Suprapubic skin (tissue), 4 donors: ENCODE data around the gene LONP2. TPM values are rescaled to one million over a fixed set of nuclear protein-coding genes. Genes with fewer than 3 reads are reported as not detected.
"Not testable (repeated sequence)": the region's sequence is repeated elsewhere in the genome, so short reads cannot be mapped to it uniquely, and the experiment has no call there.

Source experiments
- DNase-seq, 2 donors: peaks; one replicate each; pipeline ENCODE4 v3.0.0-alpha.2; 2019; ENCODE audit warnings: low spot score in 2 of 2
- H3K27ac ChIP-seq: fragments of 200-600 bp; sonication (generic); one replicate; pipeline ENCODE4 v1.5.1; 2019
- H3K27me3 ChIP-seq: fragments of 200-600 bp; sonication (generic); one replicate; pipeline ENCODE4 v1.5.1; 2019
- H3K36me3 ChIP-seq: fragments of 200-600 bp; sonication (generic); one replicate; pipeline ENCODE4 v1.5.1; 2019
- H3K4me1 ChIP-seq: fragments of 200-600 bp; sonication (generic); one replicate; pipeline ENCODE4 v1.5.1; 2019
- H3K4me3 ChIP-seq: fragments of 200-600 bp; sonication (generic); one replicate; pipeline ENCODE4 v1.5.1; 2019; ENCODE audit warnings: mild to moderate bottlenecking
- H3K9me3 ChIP-seq: fragments of 200-600 bp; sonication (generic); one replicate; pipeline ENCODE4 v1.5.1; 2019
- EP300 ChIP-seq: sonication (generic); formaldehyde crosslinking; IDR thresholded peaks from one replicate; pipeline ENCODE4 v1.6.1; 2017; ENCODE audit warnings: antibody characterized with exemption
- POLR2A ChIP-seq, 2 donors: fragments of 450-650 bp; IDR thresholded peaks; one replicate each; pipeline ENCODE4 v1.6.1; 2017; ENCODE audit warnings: antibody characterized with exemption in 2 of 2, mild to moderate bottlenecking in 2 of 2, moderate library complexity in 2 of 2
- POLR2AphosphoS5 ChIP-seq, 3 donors: sonication (generic); formaldehyde crosslinking; IDR thresholded peaks; one replicate each; pipeline ENCODE4 v1.6.1; 2017; ENCODE audit warnings: antibody characterized with exemption in 3 of 3
- whole genome bisulfite sequencing: methylation state at CpG from one replicate; pipeline ENCODE4 v1.1.5; 2018; 5-methylcytosine and 5-hydroxymethylcytosine counted together
- total RNA-seq, 4 donors: library from RNA; depleted of rRNA; stranded (reverse); fragments of >200 nt; gene quantifications; one replicate each; pipeline ENCODE4 v1.1.0, GENCODE V29; 2016
- TF ChIP-seq, protein P1 (sequence below), 2 donors: fragments of 200-600 bp in 1 of 2; fragments of 450-650 bp in 1 of 2; sonication (generic) in 1 of 2; IDR thresholded peaks; one replicate each; pipeline ENCODE4 v1.5.1; 2016 to 2019; ENCODE audit warnings: antibody characterized with exemption in 2 of 2, mild to moderate bottlenecking in 1 of 2, moderate library complexity in 1 of 2

LONP2 gene
- total RNA-seq, 4 donors from 2014 or later: 39.6 to 97.9 (median 52.8) TPM

DNA sequence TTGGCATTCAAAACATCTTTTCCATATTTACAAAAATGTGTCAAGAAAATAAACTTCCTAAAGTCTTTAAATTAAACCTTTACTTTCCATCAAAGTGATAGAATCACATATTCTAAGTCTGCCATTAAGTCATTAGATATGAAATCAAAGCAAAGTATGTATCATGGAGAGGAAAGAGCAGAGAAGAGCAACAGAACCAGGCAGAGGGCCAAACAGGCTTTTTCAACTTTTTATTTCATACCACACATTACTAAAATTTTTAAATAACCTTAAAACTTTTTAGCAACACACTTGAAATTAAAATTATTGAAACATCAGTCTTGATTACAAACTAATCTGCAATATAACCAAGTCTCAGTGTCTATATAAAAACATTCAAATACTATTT is 127.3 kb downstream of the LONP2 start:
- Histone ChIP-seq H3K36me3 (no peaks in the 10 kb centered on the region), H3K27me3 (no peaks in the 10 kb centered on the region), H3K9me3 (no peaks in the 10 kb centered on the region), H3K27ac (no peak overlapping the region), H3K4me1 (peaks cover 55% of the 10 kb centered on the region), H3K4me3 (no peak overlapping the region)
- no peak for DNase-seq
- no peak for TF ChIP-seq EP300
- TF ChIP-seq, protein P1, sequence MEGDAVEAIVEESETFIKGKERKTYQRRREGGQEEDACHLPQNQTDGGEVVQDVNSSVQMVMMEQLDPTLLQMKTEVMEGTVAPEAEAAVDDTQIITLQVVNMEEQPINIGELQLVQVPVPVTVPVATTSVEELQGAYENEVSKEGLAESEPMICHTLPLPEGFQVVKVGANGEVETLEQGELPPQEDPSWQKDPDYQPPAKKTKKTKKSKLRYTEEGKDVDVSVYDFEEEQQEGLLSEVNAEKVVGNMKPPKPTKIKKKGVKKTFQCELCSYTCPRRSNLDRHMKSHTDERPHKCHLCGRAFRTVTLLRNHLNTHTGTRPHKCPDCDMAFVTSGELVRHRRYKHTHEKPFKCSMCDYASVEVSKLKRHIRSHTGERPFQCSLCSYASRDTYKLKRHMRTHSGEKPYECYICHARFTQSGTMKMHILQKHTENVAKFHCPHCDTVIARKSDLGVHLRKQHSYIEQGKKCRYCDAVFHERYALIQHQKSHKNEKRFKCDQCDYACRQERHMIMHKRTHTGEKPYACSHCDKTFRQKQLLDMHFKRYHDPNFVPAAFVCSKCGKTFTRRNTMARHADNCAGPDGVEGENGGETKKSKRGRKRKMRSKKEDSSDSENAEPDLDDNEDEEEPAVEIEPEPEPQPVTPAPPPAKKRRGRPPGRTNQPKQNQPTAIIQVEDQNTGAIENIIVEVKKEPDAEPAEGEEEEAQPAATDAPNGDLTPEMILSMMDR (IDR thresholded peaks at IDR 0.05): no peak
- no peak for TF ChIP-seq POLR2AphosphoS5 (IDR thresholded peaks at IDR 0.05)
- TF ChIP-seq POLR2A (IDR thresholded peaks at IDR 0.05): no peak

DNA sequence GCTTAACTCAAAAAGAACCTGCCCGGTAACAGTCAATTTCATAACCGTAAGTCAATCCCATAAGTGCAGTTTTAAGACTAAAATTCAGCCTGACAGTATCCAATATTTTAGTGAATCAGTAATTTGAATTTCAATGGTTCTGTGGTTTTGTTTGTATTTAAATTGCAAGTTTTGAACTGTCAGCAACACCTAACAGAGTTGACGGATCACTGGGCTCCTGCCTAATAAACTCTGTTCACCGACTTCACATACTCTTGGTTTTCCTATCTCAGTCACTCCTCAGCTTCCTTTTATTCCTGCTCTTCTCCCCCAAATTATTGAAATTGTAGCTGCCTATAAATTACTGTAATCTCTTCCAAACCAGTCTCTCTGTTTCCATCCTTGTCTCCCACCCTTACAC is 128.6 kb downstream of the LONP2 start:
- no peak overlapping the region for H3K27ac ChIP-seq
- no peaks in the 10 kb centered on the region for H3K36me3 ChIP-seq
- peaks cover 55% of the 10 kb centered on the region for H3K4me1 ChIP-seq
- H3K27me3 ChIP-seq: no peaks in the 10 kb centered on the region
- 88% methylated on average over 4 of the region's 4 CpGs for WGBS
- no peak for DNase-seq
- H3K9me3 ChIP-seq: no peaks in the 10 kb centered on the region
- H3K4me3 ChIP-seq: no peak overlapping the region
- TF ChIP-seq, protein P1 (IDR thresholded peaks at IDR 0.05): no peak
- TF ChIP-seq POLR2AphosphoS5 (IDR thresholded peaks at IDR 0.05) (no peak), POLR2A (IDR thresholded peaks at IDR 0.05) (no peak), EP300 (no peak)

DNA sequence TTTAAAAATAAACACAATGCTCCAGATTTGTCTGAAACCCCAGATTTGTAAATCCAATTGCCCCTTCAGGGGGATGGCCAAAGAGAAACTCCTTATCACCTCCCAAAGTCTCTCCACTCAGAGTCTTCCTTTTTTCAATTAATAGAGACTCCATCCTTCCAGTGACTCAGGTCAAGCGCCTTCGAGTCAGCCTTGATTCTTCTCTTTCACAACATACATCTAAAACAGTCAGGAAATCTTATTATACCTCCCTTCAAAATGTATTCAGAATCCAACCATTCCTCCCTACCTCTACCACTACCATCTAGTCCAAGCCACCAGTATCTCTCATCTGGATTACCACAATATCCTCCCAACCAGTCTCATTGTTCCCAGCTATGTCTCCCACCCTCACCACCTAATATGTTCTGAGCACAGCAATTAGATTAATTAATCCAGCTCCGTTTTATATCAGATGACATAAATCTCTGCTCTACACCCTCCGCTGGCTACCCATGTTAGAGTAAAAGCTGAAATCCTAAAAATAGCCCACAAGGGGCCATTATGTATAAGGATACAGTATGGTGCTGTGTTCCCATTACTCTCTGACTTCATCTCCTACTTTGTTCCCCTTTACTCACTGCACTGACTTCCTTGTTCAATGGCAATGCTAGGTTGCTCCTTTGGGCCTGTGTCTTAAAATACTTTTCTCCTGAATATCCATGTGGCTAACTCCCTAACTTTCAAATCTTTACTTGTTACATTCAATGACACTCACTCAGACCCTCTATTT is 129.3 kb downstream of the LONP2 start:
- 72% methylated on average over 4 of the region's 4 CpGs for WGBS
- H3K4me1 ChIP-seq: peaks cover 59% of the 10 kb centered on the region

DNA sequence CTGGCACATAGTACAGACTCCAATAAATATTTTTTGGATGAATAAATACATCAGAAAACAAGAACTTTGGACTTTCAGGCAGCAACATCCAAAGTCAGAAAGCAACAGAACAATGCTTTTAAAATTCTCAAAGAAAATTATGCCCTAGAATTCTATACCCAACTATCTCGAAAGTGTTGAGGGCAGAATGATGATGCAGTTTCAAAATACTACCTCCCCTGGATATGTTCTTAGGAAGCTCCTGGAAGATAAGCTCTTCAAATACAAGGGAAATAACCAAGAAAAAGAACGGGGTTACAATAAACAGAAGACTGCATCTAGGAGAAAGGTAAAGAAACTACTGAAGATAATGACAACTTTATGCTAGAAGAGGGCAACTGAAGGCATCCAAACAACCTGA is 130.2 kb downstream of the LONP2 start:
- no peak for TF ChIP-seq POLR2A (IDR thresholded peaks at IDR 0.05)
- TF ChIP-seq POLR2AphosphoS5 (IDR thresholded peaks at IDR 0.05): no peak
- TF ChIP-seq, protein P1 (IDR thresholded peaks at IDR 0.05): no peak
- no peak overlapping the region for H3K4me3 ChIP-seq
- no peaks in the 10 kb centered on the region for H3K27me3 ChIP-seq
- no peaks in the 10 kb centered on the region for H3K36me3 ChIP-seq
- H3K4me1 ChIP-seq: peaks cover 67% of the 10 kb centered on the region
- WGBS: 68% methylated on average over 2 of the region's 2 CpGs
- no peak for DNase-seq
- no peaks in the 10 kb centered on the region for H3K9me3 ChIP-seq
- H3K27ac ChIP-seq: no peak overlapping the region

More for the DNA sequence above, 129.3 kb downstream of the LONP2 start:
- TF ChIP-seq POLR2A (IDR thresholded peaks at IDR 0.05) (no peak), EP300 (no peak), POLR2AphosphoS5 (IDR thresholded peaks at IDR 0.05) (no peak)
- TF ChIP-seq, protein P1 (IDR thresholded peaks at IDR 0.05): no peak
- DNase-seq: no peak
- Histone ChIP-seq H3K36me3 (no peaks in the 10 kb centered on the region), H3K27me3 (no peaks in the 10 kb centered on the region), H3K4me3 (no peak overlapping the region), H3K27ac (no peak overlapping the region), H3K9me3 (no peaks in the 10 kb centered on the region)

DNA sequence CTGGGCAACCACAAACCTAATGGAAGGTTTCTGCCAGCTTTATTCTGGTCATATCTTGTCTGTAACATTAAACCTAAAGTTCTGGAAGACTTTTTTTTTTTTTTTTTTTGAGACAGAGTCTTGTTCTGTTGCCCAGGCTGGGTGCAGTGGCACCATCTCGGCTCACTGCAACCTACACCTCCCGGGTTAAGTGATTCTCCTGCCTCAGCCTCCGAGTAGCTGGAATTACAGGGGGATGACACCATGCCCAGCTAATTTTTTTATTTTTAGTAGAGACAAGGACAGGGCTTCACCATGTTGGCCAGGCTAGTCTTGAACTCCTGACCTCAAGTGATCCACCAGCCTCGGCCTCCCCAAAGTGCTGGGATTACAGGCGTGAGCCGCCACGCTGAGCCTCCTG is 133.2 kb downstream of the LONP2 start:
- not testable (repeated sequence) for H3K27me3 ChIP-seq, DNase-seq, H3K27ac ChIP-seq, H3K4me3 ChIP-seq, H3K36me3 ChIP-seq, H3K9me3 ChIP-seq
- H3K4me1 ChIP-seq: peaks cover 86% of the 10 kb centered on the region
- 73% methylated on average over 7 of the region's 7 CpGs for WGBS

DNA sequence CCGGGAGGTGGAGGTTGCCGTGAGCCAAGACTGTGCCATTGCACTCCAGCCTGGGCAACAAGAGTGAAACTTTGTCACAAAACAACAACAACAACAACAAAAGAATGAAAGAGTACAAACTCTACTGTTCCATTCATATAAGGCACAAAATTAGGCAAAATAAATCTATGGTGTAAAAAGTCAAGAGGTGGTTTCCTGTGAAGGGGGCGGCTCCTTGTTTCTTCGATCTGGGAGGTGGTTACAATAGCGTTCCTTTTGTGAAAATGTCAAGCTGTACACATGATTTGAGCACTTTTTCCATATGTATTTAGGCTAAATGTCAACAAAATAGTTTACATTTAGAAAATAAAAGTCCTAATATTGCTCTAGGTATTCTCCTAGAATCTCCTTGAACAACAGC is 134.2 kb downstream of the LONP2 start:
- Histone ChIP-seq H3K4me1 (peaks cover 86% of the 10 kb centered on the region), H3K27ac (no peak overlapping the region), H3K27me3 (no peaks in the 10 kb centered on the region), H3K9me3 (no peaks in the 10 kb centered on the region), H3K4me3 (no peak overlapping the region), H3K36me3 (no peaks in the 10 kb centered on the region)
- WGBS: 77% methylated on average over 5 of the region's 5 CpGs
- no peak for DNase-seq
- TF ChIP-seq, protein P1 (IDR thresholded peaks at IDR 0.05): no peak
- TF ChIP-seq POLR2AphosphoS5 (IDR thresholded peaks at IDR 0.05) (no peak), POLR2A (IDR thresholded peaks at IDR 0.05) (no peak), EP300 (no peak)
